NCI-H1048 (cell line): ENCODE results near the gene LRRC8B.
A peak's percentile ranks its signal among the peaks of the same experiment; 100 is the strongest.
"Not testable (repeated sequence)": the region's sequence is repeated elsewhere in the genome, so short reads cannot be mapped to it uniquely, and the experiment has no call there.

Experiments used
- DNase-seq: peaks from one replicate; lab custom pipeline; 2025; lab: John Stamatoyannopoulos, UW

LRRC8B gene

DNA sequence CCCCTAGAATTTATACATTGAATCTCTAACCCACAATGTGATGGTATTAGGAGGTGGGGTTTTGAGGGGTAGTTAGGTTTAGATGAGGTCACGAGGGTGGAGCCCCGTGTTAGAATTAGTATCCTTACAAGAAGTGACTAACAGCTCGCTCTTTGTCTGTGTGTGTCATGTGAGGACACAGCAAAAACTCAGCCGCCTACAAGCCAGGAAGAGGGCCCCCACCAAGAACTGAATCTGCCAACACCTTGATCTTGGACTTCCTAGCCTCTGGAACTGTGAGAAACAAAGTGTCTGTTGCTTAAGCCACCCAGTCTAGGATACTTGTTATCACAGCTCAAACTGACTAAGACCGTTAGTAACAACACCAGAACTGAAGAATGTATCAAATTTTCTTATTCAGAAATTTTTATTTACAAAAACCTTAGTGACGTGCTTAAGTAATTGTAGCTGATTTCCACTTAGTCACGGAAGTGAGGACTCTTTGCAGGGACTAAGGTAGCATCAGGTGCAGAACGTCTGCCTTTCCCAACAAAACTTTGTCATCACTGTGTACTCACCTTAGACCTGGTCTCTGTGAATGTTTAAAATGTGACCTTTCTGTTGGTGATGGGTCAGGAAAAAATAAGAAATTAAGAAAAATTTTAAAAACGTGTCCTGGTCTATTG is 83.8 kb downstream of the LRRC8B start:
- DNase-seq: no peak

DNA sequence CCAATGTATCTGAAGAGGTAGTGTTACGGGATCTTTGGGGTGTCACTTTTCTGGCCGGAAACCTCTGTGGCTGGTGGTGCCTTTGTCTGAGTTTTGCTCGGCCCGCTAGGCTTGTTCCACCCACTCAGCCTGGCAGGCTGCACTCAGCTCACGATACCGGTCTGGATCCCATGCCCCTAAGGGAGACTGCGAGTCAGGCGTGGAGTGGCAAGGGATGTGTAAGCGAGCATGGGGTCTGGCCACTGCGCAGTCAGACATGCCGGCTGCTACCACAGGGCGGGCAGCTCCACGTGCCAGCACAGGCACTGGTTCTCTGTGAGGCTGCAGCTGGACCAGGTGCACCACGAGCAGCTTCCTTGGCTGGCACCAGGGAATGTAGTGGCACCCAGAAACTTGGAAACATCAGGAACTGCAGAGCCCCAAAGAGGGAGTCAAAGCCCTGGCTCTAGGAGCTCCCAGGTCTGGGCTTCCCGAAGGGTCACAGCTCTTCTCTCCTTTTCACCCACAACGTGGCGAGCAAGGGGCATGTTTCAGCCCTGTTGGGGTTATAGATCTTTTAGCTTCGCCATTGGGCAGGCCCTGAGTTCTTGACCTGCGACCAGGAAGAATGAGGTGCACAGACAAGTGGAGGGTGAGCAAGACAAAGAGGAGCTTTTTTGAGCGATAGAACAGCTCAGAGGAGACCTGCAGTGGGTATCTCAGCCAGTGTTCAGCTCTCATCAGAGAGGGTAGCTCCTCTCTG is 84.5 kb downstream of the LRRC8B start:
- no peak for DNase-seq

DNA sequence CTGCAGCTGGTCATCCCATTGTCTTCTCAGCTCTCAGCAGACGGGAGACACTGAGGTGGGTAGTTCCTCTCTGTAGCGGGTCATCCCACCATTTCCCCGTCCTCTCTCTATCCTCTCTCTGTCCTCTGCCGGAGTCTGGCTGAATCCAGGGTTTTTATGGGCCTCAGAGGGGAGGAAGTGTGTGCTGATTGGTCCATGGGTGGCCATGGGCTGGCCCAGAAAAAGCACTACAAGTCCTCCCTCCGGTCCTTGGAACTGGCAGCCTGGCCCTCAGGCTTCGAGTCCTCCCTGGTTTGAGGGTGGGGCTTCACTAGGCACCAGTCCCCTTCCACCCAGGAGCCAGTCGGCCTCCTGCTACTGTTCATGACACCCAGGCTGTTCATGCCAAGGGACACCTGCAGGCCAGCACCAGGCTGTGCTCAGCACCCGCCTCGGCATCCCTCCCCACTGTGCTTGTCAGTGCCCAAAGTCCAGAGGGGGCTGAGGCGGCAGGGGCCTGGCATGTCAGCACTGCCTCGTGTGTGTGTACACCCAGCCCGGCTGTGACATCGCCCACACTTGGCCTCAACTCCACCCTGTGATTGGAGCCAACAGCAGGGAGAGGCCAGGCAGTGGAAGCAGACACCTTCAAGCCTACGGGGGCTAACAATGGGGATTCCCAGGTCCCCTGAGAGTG is 85.3 kb downstream of the LRRC8B start:
- DNase-seq: no peak

DNA sequence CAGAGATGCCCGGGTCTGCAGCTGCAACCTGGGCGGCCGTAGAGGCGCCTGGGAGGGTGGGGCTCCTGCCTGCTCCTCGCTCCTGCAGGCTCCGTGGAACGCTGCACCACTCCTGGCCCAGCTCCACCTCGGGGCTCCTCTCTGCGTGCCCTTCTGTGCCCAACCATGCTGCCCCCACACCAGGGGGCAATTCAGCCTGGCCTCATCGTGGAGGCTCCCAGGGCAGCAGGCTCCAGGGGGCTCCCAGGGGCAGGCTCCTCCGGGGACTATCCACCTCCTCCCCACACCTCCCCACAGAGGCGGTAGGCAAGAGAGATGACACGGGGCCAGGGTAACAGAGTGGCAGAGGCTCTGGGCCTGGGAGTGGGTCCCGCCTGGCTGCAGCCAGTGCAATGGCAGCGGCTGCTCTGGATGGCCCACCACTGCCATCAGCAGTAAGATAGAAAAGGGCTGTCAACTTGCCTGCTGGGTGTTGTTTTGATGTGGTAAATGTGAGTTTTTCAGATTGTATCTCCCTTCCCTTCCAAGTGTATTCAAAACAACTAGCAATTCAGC is 85.9 kb downstream of the LRRC8B start:
- no peak for DNase-seq

DNA sequence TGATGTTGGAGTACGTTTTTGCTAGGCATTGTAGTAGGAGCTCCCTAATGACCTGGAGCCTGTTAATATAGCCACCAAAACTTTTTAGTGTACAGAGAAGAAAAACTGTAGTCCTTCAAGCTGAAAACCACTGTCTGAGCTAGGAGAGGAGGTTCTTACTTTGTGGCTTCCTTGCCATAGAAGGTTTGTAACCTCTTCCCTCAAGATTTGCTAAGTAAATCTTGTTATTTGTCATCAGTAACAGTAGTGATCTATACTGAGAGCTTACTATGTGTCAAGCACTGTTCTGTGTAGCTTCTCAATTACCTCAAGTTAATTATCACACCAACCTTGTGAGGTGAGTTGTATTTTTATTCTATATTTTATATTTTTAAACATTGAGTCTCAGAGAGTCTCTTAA is 87.1 kb downstream of the LRRC8B start:
- DNase-seq: no peak

DNA sequence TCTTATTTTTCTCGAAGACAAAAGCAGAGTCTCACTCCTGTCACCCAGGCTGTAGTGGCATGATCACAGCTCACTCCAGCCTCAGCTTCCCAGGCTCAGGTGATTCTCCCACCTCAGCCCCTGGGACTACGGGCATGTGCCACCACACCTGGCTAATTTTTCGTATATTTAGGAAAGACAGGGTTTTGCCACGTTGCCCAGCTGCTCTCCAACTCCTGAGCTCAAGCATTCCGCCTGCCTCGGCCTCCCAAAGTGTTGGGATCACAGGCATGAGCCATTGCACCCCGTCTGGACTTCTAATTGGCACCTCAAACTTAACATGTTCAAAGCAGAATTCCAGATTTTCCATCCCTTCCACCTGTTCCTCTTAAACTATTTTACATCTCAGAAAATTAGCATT is 89.3 kb downstream of the LRRC8B start:
- no peak for DNase-seq

DNA sequence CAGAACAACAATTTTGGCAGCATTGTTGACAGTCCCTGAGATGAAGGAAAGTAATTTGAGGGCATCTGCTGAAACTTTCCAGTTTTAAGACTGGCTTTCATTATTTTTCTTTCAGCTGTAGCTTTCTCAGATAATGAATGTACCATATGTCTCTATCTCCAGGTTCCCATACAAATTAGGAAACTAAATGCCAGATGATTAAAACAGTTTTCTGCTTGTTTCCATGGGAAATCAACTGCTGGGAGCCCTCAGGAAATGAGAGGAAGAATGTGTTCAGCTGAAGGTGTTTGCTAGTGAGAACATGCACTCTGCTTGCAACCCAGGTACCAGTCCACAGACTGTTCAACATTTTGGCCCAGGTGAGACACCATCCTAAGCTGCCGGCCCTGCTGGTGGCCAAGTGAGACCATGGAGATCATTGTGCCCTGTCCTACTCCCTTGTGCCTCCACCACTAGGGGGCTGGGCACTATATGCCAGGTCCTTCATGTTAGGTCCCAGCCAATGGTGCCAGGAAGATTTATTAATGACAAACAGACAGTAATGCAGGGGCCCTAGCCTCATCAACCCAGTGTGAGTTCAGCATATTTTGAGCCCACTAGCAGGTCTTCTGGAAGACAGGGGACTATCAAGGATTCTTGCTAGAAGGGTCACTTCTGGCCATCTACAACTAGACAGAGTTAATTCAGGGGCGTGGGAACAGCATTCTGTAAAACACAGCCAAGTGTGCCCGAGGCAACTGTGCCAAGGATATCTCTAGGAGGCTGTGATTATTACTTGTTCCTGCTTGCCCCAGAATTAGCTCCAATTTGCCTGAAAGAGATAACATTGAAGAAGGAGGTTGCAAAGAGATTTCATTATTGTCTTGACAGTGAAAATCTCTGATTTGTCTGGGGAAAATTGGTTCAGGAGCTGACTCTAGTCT is 91.3 kb downstream of the LRRC8B start:
- DNase-seq: no peak

DNA sequence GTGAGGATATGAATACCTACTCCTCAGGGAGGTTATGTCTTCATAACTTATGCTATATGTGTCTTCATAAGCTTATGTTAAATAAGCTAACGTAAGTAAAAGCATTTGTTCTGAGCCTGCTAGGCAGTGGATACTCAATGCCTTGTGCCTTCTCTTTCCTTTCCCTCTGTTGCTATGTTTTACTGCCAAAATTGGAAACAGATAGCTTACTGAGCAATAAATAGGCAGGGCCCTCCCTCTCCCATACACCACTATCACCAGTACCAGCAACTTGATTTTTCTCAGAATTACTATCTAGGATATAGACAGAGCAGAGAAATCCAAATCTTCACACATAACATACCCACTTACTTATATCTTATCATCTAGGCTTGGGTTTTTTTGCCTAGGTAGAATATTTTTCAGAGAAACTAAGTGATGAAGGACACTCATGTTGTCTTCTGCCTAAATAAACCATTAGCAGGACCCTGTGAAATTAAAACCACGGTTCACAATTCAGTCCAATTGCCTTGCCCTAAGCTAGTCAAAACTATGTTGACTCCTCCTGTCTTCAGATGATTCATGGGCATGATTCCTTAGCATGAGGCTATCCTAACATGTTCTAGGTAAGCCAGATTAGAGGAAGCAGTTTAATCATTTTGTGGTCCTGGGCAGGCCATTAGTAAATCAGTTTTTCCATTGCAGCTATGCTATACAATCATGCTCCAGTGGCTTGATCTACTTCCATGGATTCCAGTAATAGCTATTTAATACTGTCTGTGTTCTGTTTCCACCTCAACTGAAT is 92.4 kb downstream of the LRRC8B start:
- DNase-seq: no peak

DNA sequence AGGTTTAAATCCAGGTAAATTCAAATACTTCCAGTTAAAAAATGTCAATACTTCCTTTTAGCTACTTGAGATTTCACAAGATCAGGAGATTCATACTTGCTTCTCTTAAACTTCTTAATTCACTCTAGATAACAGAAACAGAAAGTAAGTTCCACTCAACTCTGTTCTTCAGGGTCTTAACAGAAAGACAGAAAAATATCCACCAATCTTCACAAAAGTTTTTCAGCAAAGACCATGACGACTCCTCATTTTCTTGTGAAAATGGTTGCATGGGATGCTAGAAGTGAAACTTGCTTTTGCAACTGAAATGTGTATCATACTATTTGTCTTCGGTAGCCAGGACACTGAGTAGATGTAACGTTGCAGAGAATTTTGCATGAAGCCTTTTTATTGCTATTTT is 96.0 kb downstream of the LRRC8B start:
- no peak for DNase-seq

DNA sequence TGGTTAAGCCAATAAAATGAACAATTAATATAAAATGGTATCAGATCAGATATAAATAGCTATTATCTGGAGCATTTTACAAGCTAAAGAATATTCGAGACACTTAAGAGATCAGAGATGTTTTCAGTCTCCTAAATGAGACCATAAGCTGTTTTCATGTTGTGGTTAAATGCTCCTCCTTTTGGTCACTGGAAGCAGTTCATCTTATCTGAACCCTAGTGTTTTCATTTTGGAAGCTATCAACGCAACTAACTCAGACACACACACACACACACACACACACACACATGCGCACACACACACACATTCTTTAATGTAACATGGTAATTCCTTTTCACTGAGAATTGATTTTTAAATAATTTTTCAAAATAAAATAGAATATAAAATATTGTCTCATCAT is 98.3 kb downstream of the LRRC8B start:
- no peak for DNase-seq

DNA sequence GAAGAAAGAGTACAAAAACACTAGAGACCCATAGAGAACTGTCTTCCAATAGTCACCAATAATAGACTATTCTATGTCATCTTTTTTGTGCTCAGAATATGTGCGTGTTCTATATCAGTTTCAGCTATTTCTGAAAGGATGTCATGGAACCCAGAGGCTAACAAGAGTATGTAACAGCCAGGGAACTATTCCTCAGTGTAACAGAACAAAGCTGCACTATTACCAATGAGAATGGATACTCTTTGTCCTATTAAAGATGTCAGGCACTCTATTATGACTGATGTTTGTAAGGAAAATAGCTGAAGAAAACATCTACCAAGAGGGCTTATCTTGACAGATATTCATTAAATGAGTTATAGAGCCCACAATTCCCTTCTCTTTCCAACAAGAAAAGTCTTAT is 99.7 kb downstream of the LRRC8B start:
- no peak for DNase-seq

DNA sequence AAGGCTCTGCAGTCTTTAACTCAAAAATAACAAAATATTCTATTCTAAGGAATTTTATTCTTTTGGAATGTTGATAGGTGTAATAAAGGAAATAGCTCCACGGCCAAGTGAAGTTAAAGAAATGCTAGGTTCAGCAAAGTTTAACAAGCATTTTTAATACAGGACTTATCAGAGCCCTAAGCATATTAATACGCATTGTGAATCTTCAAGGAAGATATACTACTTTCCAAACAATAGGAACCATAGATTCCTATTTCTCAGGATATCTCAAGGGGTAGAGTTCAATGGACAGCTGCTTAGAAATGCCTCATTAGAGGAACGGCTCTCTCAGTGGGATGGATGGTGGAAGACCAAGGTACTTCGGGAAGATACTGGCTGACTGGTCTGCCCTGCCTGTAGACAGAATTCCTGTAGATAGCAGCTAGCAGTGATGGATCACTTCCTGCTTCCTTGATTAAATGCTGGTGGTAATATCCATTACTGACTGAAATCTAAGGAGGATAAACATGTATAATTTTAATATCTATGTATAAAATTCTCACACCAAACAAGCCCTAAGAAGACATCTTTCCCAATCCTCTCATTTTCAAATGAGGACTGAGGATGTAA is 100.2 kb downstream of the LRRC8B start:
- DNase-seq: no peak

DNA sequence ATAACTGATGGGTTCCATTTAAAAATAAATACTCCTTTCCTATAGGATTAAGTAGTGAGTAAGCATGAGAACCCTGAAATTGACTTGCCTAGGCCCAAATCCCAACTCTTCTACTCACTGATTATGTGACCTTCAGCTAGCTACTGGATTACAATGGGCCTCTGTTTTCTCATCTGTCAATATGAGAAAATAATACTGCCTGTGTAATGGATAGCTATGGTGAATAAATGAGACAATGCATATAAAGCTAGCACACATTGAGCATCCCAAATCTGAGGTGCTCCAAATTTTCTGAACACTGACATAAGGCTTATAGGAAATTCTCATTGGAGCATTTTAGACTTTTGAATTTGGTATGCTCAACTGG is 103.0 kb downstream of the LRRC8B start:
- DNase-seq: no peak

DNA sequence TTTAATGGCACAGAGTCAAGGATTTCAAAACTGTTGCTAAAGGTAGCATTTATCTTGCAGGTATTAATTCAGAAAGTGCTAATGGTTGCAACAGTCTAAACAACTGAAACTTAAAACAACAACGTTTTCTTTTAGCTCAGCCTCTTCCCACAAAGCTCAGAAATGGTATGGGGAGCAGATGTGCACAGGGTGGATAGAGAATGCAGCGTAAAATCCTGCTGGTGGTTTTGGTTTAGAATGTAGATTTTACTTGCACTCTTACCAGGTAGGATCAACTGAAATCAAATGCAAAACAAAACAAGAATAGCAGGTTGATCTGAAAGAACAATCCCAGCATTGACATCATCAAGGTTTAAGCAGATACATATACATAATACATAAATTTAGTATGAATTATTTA is 104.5 kb downstream of the LRRC8B start:
- DNase-seq: no peak

DNA sequence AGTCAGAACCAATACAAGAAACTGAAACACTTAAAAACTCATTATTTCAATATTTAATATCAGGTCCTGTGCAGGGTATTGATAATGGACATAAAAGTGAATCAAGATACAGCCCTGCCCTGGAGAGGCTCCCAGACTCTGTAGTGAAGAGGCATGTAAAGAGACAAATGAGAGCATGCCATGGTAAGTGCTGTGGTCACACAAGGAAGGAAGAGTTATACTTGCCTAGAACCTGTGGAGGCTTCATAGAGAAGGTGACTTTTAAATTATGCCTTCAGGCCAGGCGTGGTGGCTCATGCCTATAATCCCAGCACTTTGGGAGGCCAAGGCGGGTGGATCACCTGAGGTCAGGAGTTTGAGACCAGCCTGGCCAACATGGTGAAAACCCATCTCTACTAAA is 105.0 kb downstream of the LRRC8B start:
- DNase-seq: not testable (repeated sequence)

DNA sequence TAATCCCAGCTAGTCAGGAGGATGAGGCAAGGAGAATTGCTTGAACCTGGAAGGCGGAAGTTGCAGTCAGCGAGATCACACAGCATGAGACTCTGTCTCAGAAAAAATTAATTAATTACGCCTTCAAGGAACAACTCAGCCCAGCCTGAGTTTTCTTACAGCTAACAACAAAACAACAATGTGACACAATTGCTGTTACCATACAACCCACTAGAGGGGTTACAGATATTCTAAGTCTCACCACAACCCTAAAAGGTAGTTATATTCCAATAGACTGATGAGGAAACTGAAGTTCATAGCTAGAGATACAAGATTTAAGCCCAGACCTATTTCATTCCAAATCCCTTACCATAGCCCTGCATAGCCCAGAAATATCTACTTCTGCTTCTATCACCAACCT is 105.4 kb downstream of the LRRC8B start:
- DNase-seq: no peak

DNA sequence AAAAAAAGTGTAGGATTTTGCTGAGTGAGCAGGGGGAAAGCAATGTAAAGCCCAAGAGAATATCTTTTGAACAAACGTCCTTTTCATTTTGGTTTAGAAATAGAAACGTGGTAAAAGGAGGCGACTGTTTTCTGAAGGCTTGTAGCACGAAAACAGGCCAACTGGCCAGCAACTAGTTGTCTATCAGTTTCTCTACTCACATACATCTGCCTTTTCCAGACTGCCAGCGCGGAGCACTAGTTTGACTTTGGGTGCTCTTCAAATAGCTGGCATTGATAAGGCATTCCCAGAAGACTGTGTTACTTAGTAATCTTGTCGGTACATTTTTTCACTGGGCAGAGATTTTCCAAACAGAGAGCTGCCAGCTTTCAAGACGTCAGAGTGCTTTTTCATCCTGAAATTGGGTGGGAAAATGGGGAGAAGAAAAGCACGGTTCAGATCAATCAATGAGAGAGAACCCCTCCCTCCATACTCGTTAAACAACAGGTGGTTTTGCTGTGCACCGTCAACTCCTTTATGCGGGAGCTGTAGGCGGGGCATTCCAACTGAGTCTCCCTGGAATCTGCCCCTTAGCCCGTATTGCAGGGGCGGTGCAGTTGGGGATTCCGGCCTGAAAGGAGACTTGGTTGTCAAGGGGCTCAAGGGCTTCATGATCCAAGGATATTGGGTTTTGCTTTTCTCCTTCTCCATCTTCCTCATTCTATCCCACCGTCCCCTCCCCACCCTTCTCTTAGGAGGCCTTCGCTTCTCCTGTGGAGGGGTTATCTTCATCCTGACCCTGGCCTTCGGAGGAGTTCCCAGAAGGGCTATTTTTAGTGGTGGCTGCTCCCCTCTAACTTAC is 107.4 kb downstream of the LRRC8B start:
- no peak for DNase-seq

DNA sequence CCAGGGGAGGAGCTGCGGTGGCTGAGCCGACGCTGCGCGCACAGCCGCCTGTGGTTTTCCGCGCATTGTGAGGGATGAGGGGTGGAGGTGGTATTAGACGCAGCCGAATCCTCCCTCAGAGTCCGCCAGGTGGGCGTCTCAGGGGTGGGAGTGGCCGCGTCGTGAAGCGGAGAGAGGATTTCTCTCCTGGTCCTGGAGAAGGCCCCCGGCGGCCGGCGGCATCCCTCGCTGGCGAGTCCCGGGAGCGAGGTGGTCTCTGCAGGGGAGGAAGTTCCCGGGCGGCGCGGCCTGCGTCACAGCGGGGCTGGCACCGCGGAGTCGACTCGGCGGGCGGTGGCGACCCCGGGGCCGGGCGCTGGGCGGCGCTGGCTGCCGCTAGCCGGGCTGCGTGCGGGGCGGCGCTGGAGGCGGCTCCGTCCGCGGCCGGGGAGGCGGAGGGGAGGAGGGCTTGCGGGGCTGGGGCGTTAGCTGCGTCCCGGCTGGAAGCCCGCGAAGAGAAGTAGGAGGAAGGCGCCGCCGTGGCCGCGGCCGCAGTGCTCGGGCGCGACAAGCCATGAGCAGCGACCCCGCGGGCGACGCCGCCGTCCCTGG is 108.1 kb downstream of the LRRC8B start, which contains the start of gene LRRC8C:
LRRC8C (plus strand) TSS at position 464 of the 591 bp plus-strand sequence. CDS start 53,354 bp downstream, outside the sequence.
- peak; percentile 42 for DNase-seq

DNA sequence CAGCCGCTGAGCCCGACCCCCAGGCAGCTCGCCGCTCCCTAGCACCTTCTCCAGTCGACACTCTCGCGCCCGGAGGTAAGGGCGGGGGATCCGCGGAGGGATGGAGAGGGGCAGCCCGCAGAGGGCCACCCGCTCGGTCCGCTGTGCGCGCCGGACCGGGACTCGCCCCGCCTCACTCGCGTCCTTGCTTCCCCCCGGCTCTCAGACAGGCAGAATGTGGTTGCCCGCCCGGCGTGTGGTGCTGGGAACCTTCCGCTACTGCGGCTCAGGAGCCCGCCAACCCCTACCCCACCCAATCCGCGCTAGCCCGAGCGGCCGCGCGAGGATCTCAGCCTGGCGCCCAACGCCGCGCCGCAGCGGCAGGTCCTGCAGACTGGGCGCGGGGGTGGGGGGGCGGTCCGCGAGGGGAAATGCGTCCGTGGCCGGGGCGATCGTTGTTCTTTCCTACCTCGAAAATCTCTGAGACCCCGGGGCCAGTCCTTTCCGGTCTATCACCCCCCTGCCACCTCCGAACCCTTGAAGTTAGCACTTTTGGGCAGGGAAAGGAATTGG is 108.7 kb downstream of the LRRC8B start:
- peak; percentile 9 for DNase-seq
